Stimulated activated CD4-positive, alpha-beta T cell treated with anti-CD3 and anti-CD28 coated beads, Interleukin-4, amount 100 ng/mL, for 4 hours (primary cell): ENCODE data around the gene ACSL3.
"Not testable (repeated sequence)": the region's sequence is repeated elsewhere in the genome, so short reads cannot be mapped to it uniquely, and the experiment has no call there.

ENCODE experiments used
- DNase-seq, 2 experiments: peaks; one replicate each; pipeline ENCODE4 v3.0.0-alpha.2; 2020

ACSL3 gene

DNA sequence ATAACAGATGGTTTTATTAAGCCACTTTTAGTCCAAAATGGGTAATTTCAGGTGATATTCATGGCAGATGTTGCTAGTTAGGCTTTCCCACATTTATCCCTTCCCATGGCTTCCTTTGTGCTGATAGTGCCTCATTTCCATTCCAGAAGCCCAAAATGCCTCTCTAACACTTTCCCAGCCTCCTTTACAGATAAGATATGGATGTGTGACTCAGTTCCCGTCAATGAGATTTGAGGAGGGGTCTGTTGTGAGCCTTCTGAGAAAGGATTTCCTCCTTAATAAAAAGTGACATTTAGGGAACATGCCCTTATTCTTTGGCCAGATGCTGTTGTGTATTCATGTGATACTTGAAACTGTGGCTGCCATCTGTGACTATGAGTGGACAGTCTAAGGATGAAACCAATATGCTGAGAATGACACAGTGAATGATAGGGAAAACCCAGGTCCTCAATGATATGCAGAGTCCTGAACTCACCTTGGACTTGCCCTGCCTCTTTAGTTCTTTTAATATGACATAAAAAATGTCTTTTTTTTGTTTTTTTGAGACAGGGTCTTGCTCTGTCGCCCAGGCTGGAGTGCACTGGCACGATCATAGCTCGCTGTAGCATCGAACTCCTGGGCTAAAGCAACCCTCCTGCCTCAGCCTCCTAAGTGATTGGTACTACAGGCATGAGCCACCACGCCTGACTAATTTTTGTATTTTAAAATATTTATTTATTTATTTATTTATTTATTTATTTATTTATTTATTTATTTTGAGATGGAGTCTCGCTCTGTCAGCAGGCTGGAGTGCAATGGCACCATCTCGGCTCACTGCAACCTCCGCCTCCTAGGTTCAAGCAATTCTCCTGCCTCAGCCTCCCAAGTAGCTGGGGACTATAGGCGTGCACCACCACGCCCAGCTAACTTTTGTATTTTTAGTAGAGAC lies 5.8 kb upstream of the ACSL3 start:
- DNase-seq, result no peak

DNA sequence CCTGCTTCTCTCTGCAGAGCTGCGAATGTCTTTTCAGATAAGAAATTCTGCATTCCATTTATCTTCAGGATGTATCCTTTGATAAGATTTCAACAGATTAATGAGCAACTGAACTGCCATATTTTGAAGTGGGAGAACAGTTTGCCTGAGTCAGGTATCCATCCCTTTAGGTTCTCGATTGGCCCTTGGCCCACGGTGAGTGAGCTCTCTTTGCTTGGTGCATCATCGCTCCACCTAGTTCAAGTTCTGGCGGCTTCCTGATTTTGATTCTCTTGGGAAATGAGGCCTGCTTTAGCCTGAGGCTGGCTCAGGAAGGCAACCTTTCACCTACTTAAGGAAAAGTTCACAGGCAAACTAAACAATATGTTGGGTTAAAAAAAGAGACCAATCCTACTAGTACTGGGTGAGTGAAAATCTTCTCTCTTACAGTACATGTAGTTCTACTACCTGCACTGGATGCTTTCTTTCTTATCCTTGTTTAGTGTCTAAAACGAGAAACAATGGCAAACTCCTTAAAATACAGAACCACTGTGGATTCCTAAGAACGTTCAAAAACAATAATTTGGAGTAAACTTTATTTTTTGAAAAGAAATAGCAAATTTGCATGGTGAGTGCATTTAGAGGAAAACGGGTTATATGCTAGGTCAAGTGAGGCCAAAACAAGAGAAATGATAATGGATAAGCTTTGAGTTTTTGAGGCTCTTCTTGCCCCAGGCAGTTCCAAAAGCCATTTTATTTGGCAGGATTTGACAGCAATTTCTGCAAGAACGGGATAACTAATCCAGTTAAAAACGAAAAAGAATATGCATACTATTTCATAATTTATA lies 837 bp upstream of the ACSL3 start:
- DNase-seq, result no peak

DNA sequence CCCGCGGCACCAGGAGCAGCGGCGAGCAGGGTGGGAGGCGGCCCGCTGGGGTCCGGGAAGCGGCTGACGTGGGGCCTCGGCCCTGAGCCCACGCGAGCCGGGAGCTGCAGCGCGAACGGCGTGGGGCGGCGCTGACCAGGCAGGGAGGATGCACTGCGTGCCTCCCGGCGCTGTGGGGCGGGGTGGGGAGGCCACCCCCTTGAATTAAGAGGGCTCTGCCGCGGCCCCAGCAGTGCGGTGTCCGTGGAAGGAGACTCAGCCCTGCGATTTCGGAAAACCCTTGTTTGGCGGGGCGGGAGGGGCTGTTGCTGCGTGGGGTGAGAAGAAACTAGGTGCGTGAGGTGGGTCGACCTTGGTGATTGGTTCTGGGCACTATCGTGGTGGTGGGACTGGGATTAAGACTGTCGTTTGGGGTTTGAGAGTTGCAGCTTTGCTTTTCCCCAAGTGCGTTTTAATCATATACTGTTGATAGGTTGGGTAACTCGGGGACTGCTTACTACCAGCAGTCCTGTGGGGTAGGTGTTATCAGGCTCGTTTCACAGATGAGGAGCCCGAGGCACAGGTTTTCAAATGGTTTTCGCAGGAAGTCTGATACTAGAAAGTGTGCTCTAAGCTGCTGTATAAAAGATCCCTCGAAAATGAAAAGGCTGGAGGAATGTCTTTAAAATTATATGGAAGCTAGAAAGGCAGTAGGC lies 722 bp downstream of the ACSL3 start:
- peak; percentile 24 to 31 for DNase-seq

DNA sequence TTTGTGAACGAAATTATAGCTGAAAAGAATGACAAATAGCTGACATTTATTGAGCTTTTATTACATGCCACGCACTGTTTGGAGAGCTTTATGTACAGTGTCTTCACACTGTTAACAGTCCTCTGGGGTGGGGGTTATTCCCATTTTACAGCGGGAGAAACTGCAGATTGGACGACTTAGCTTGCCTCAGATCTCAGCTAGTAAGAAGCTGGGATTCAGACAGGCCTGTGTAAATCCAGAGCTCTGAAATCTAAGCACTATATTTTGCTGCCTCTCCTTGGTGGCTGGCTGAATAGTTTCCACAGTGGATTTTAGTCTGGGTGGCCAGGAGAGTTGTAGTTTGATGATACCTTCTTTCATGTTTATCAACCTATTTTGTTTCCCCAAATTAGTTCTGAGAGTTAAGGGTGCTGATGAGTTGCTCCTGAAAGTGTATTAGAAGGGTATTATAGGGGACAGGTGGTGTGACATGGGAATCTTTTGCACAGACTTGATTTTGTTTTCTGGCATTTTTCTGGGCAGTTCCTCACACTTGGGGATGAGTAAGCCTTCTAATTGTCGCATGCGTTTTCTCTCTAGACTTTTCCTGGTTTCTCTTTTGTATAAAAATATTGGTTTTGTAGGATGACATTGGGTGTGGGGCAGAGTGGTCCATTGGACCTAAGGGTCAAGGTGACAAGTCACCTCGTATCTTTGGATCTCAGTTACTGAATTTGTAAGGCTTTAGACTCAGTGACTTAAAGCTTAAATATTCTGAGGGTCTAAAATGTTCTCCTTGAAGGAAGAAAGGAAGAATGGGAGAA lies 1.5 kb downstream of the ACSL3 start:
- DNase-seq, result no peak

DNA sequence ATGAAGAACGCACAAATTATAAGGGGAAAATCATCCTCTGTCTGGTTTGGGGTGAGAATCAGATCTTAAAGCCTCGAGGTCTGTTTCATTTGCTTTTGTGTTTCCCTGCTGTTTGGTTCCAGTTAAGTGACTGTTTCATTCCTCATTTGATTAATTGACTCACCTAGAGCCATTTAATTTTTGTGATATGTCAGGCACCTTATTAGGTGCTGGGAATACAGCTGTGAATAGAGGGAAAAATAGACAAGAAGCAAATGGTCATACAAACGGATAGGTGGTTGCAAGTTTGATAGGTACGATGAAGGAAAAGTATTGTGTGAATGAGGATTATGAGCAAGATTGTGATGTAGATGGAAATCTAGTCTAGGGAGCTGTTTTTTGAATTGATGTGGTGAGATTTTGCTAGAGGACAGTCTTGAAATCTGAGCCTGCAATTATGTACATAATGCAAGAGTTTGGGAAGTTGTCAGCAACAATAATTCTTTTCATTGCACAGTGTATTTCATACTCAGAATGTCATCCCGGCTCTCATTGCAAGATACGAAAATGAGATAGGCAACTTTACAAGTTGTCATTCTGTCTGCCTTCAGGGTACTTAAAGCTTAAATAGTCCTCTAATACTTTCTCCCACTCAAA lies 2.2 kb downstream of the ACSL3 start:
- no peak for DNase-seq

DNA sequence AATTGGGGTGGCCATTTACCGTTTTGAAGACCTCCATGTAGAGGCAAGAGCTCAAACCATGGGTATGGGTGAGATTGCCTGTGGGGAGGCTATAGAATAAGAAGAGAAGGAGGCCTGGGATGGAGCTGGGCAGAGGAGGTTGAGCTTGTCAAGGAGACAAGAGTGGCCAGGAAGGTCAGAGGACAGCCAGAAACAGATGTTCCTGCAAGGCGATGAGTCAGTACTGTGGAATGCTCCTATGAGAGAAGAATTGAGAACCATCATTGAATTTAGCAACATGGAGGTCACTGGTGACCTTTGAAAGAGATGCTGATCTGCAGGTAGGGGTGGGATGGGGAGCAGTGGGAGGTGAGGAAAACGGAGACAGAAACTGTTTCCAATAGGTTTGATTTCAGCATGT lies 3.5 kb downstream of the ACSL3 start:
- no peak for DNase-seq

DNA sequence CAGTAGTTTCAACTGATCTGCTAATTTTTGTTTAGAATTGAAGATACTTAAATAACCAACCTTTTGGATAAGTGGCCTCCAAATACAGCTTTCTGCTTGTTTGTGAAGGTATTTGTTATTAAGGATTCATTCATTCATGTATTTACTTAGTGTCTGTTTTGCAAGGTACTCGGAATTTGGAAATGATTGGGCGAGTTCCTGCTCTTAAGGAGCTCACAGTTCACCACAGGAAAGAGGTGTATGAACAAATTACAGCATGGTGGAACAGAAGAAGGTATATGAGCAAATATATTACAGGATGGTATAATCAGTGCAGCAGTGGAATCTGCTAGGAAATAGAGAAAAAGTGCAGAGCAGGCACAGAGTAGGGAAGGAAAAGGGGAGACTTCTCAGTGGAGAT lies 4.5 kb downstream of the ACSL3 start:
- no peak for DNase-seq

DNA sequence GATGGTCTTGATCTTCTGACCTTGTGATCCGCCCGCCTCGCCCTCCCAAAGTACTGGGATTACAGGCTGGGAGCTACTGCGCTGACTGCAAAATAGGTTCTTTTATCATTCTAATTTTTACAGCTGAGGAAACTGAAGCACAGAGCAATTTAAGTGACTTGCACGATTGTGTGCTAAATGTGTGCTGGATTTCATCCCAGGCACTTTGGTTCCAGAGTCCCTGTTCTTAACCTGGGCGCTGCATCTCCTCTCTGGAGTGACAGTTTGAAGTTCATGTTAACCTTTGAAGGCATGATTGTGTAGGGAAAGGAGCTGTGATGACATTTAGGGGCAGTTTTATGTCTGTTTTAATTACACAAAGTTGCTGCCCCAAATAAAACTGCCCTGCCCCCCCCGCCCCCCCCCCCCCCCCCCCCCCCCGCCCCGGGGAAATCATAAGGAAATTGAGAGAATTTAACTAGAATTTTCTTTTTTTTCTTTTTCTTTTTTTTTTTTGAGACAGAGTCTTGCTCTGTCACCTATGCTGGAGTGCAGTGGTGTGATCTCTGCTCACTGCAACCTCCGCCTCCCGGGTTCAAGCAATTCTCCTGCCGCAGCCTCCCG lies 5.6 kb downstream of the ACSL3 start:
- no peak for DNase-seq

DNA sequence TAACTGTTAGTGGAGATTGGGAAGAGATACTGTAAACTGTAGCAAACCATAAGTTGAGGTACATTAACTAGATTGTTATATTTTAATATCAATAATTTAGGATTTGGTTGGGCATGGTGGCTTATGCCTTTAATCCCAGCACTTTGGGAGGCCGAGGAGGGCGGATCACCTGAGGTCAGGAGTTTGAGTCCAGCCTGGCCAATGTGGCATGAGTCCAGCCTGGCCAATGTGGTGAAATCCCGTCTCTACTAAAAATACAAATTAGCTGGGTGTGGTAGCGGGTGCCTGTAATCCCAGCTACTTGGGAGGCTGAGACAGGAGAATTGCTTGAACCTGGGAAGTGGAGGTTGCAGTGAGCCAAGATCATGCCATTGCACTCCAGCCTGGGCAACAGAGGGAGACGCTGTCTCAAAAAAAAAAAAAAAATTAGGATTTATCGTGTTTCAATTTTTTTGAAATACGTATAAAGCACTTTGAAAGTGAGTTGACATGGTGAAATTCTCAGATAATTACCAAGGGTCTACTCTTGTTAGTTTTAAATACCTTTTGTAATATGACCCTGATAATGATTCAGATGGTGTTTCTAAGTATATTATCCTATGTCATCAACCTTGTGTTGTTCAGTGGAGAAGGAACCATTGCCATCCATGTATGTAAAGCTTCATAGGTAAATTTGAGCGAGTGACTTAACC lies 7.9 kb downstream of the ACSL3 start:
- DNase-seq, result not testable (repeated sequence)

DNA sequence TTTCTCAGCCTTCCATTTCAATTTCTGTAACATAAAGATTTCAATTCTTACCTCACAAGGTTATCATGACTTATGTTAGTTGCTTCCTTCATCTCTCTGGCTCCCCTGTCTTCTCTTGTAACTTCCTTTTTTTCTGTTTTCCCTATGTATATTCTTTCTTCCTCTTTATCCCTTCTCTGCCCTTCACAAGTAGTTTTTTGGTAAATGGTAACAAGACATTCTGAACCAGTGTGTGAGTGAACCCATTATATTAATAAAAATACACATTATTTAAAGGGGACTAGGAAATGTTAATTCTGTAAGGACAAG lies 8.4 kb downstream of the ACSL3 start:
- no peak for DNase-seq

DNA sequence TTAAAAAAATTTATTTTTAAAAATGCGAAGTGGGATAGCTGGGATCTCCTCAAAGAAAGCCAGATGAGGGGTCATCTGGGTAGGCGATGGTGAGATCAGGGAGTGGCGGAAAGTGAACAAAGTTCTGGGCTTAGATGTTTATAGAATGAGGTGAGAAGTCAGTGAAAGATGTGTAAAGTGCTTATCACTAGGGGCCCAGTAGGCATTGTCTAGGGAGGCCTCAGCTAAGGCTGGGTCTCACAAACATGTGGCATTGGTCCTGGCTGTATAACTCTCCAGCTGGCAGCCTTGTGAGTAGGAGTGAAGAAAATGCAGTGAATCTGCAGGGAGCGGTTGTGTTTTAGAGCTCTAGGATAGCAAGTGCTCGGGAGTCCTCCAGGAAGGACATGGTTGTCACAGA lies 10.5 kb downstream of the ACSL3 start:
- DNase-seq, result no peak

DNA sequence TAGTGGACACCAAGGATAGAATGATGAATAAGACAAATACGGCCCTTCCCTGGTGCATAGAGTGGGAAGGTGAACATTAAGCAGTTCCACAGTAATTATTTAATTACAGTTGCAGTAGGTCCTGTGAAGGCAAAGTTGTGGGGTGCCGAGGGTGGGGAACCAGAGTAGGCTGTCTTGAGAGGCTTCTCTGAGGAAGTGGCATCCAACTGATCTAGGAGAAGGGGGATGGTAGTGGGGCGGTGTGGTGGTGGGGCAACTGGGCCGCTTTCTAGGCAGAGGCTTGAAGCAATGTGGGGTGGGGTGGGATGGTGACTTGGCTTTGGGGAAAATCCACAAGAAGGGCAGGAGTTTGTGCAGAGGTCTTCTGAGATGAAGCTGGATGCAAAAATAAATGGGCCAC lies 11.7 kb downstream of the ACSL3 start:
- no peak for DNase-seq

DNA sequence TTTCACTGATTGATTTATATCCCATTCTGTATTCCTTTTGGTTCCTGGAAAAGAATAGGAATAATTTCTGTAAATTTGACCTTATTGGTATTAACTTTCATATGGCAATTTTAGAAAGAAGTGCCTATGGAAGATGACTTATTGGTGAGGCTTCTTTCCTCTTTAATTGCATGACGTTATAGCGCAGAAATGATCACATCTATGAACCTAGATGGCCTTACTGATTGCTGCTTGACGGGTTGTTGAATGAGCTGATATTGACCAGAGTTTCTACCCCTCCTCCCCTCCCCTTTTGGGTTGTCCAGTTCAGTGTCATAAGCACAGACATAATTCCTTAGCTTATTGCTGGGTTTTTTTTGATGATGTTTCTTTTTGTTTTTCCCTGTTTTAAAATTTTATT lies 14.6 kb downstream of the ACSL3 start:
- DNase-seq, result no peak

DNA sequence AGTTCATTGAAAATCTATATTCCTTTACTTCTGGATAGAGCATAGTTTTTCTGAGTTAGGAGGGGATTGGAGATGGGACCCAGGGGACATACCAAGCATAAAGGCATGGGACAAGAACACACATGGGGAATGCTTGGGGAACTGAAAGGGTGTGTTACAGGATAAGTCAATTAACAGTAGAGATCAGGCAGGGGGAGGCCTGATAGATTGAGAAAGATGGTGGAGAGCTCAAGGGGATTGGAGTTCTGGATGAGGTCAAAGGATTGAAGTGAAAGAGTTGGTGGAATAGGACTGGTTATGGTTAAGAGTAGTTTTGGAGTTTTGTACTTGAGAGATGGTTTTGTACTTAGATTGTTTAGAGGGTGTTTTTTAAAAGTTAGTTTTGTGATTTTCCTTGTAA lies 16.1 kb downstream of the ACSL3 start:
- DNase-seq, result no peak

DNA sequence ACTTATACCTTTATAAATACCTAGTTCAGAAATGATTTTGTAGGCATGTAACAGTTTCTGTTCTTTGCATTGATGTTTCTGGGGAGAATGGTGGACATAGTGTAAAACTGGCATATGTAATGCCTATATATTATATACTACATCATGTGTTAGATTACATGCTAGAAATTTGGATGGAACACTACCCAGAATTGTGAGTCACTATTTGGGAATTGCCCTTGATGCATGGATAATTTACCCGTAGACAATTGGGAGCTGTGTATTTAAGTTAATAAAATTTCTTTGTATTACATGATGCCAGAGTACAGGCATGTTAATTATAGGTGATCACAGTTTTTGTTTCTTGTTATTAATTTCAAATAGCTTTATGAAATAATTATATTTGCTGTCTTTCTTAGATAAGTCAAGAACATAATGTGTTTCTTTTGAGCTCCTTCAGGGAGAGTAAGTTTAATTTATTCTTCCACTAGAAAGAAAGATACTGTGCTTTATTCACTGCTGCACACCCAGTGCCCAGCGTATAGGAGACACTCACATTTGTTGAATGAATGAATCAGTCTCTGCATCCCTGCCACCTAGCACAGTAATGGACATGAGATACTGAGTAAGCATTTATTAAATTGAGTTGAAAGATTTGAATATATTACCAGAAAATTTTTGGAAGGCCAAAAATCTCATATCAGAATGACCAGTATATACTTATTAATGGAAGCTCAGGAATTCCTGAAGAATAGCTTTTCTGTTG lies 16.9 kb downstream of the ACSL3 start:
- DNase-seq, result no peak

DNA sequence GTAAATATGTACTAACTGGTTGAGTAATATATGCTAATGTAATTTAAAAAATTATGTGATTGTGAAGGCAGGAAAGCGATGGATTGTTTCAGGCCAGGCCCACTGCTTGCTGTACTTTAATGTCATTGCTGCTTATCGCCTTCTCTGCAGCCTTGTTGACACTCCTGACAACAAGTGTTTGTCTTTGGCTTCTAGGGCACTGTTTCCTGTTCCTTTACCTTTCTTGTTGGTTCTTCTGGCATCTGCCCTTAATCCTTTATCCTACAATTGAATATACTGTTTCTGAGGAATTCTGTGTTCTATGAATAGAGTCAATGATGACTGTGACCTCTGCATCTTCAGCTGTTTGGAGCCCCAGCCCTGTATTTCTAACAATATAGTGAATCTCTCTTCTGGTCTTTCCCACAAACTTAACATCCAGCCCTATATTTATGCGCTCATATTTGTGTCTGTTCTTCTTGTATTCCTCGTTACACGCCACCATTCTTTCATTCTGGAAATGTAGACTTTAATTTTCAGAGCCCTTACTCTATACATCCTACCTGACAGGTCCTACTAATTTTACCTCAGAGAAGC lies 17.6 kb downstream of the ACSL3 start:
- no peak for DNase-seq

DNA sequence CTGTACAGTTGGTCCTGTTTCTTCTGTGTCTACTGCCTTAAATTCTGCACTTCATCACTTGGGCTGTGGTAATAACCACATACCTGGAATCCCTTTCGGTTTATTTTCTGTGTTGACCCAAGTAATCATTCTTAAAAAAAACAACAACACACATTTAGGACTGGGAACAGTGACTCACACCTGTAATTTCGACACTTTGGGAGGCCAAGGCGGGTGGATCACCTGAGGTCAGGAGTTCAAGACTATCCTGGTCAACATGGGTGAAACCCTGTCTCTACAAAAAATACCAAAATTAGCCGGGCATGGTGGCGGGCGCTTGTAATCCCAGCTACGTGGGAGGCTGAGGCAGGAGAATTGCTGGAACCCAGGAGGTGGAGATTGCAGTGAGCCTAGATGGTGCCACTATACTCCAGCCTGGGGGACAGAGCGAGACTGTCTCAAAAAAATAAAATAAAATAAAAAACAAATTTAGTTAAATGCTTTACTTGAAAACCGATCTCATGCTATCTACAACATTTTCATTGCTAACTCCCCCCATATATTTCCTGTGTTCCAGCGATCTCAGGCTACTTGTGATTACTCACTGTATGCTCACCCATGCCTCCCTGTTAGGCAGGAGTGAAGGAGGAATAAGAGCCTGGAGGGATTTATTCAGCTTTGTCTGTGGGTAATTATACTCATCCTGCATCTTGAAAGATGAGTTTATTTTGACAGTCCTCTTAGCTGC lies 18.2 kb downstream of the ACSL3 start:
- no peak for DNase-seq

DNA sequence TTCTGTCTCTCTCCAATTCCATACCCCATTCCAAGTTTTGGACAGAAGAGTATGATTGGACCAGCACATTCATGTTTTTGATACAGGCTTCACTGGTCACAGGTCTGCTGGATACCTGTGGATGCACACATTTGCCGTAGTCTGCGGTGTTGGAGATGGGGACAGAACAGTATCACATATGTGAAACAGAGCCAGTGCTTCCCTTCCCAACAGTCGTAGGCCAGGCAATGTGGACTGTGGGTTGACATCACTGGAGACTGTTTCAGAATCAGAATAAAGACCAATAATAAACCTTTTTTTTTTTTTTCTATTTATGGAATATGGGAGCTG lies 18.7 kb downstream of the ACSL3 start:
- DNase-seq, result no peak

DNA sequence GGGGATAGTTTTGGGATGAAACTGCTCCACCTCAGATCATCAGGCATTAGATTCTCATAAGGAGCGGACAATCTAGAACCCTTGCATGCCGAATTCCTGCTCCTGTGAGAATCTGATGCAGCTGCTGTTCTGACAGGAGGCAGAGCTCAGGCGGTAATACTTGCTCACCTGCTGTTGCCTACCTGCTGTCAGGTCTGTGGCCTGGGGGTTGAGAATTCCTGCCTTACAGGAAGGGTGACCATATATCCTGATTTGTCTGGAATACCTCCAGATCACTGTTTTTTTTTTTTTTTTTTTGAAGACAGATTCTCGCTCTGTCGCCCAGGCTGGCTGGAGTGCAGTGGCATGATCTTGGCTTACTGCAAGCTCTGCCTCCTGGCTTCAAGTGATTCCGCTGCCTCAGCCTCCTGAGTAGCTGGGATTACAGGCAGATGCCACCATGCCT lies 21.7 kb downstream of the ACSL3 start:
- DNase-seq, result no peak
